ENCODE measurements around the gene CBLN4.

GRCh38 chr20:55978550-55978949 is 26.8 kb downstream of the CBLN4 start:
- TF ChIP-seq TAF1 (conservative IDR thresholded peaks at IDR 0.05) (no peak), SP1 (IDR thresholded peaks at IDR 0.05) (no peak), MAX (IDR thresholded peaks at IDR 0.05) (no peak), RAD21 (IDR thresholded peaks at IDR 0.05) (no peak), EGR1 (IDR thresholded peaks at IDR 0.05; ENCODE audit: low read depth in 2 of 2) (no peak), JUND (IDR thresholded peaks at IDR 0.05) (no peak), HNF4G (IDR thresholded peaks at IDR 0.05) (no peak), RXRA (IDR thresholded peaks at IDR 0.05) (no peak)
- TF ChIP-seq, protein P1, sequence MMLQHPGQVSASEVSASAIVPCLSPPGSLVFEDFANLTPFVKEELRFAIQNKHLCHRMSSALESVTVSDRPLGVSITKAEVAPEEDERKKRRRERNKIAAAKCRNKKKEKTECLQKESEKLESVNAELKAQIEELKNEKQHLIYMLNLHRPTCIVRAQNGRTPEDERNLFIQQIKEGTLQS (IDR thresholded peaks at IDR 0.05), result no peak
- TF ChIP-seq, protein P2, sequence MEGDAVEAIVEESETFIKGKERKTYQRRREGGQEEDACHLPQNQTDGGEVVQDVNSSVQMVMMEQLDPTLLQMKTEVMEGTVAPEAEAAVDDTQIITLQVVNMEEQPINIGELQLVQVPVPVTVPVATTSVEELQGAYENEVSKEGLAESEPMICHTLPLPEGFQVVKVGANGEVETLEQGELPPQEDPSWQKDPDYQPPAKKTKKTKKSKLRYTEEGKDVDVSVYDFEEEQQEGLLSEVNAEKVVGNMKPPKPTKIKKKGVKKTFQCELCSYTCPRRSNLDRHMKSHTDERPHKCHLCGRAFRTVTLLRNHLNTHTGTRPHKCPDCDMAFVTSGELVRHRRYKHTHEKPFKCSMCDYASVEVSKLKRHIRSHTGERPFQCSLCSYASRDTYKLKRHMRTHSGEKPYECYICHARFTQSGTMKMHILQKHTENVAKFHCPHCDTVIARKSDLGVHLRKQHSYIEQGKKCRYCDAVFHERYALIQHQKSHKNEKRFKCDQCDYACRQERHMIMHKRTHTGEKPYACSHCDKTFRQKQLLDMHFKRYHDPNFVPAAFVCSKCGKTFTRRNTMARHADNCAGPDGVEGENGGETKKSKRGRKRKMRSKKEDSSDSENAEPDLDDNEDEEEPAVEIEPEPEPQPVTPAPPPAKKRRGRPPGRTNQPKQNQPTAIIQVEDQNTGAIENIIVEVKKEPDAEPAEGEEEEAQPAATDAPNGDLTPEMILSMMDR (IDR thresholded peaks at IDR 0.05; ENCODE audit: low read depth, low read length, missing input control), result no peak
